BE2C (cell line): ENCODE data around the gene RPP14.
"Not testable (repeated sequence)": the region's sequence is repeated elsewhere in the genome, so short reads cannot be mapped to it uniquely, and the experiment has no call there.

Source experiments
- DNase-seq: peaks from one replicate; pipeline ENCODE4 v3.0.0-alpha.2; 2020
- H3K27me3 ChIP-seq: fragments of 250-450 bp; sonication (Bioruptor Pico); 2 replicates; pipeline ENCODE4 v1.5.1; 2020; ENCODE audit warnings: mild to moderate bottlenecking
- H3K36me3 ChIP-seq: fragments of 250-450 bp; sonication (Bioruptor Pico); 2 replicates; pipeline ENCODE4 v1.5.1; 2020; ENCODE audit warnings: mild to moderate bottlenecking
- H3K4me1 ChIP-seq: fragments of 250-450 bp; sonication (Bioruptor Pico); 2 replicates; pipeline ENCODE4 v1.5.1; 2020
- H3K4me3 ChIP-seq: 2 replicates; pipeline ENCODE4 v1.5.1; 2011; ENCODE audit warnings: low read depth, low read length
- H3K9me3 ChIP-seq: fragments of 250-450 bp; sonication (Bioruptor Pico); 2 replicates; pipeline ENCODE4 v1.5.1; 2020
- TF ChIP-seq, protein P1 (sequence below): IDR thresholded peaks from 2 replicates; pipeline ENCODE4 v1.5.1; 2012; ENCODE audit warnings: mild to moderate bottlenecking, low read depth, low read length

Gene RPP14

DNA sequence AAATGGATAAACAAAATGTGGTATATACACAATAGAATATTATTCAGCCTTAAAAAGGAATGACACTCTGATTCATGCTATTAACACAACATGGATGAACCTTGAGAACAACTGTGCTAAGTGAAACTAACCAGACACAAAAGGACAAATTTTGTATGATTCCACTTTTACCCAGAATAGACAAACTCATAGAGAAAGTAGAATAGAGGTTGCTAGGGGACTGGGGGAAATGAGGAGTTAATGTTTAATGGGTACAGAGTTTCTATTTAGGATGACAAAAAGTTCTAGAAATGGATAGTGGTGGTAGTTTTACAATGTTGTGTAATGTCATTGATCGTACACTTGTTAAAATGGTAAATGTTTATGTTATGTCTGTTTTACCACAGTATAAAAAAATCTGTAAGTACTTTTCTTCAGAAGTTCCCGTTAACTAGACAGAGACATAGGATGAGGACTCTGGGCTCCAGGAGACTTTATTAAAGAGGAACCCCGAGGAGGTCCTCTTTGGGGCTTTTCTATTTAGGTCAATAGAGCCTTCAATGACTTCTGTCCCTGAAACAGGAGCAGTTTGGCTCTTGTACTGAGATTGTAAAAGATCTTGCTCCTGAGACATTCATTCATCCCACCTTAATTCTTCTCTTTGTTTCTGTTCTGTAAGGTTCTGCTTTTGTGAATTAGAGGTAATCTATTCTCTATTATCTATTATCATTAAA, 43.9 kb upstream of the RPP14 start:
- no peaks in the 10 kb centered on the region for H3K36me3 ChIP-seq
- DNase-seq: no peak
- no peaks in the 10 kb centered on the region for H3K9me3 ChIP-seq
- H3K4me1 ChIP-seq: peaks cover 3% of the 10 kb centered on the region; the same call in 1 of the 2 replicates
- no peak overlapping the region for H3K4me3 ChIP-seq
- TF ChIP-seq, protein P1, sequence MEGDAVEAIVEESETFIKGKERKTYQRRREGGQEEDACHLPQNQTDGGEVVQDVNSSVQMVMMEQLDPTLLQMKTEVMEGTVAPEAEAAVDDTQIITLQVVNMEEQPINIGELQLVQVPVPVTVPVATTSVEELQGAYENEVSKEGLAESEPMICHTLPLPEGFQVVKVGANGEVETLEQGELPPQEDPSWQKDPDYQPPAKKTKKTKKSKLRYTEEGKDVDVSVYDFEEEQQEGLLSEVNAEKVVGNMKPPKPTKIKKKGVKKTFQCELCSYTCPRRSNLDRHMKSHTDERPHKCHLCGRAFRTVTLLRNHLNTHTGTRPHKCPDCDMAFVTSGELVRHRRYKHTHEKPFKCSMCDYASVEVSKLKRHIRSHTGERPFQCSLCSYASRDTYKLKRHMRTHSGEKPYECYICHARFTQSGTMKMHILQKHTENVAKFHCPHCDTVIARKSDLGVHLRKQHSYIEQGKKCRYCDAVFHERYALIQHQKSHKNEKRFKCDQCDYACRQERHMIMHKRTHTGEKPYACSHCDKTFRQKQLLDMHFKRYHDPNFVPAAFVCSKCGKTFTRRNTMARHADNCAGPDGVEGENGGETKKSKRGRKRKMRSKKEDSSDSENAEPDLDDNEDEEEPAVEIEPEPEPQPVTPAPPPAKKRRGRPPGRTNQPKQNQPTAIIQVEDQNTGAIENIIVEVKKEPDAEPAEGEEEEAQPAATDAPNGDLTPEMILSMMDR: no peak
- no peaks in the 10 kb centered on the region for H3K27me3 ChIP-seq

DNA sequence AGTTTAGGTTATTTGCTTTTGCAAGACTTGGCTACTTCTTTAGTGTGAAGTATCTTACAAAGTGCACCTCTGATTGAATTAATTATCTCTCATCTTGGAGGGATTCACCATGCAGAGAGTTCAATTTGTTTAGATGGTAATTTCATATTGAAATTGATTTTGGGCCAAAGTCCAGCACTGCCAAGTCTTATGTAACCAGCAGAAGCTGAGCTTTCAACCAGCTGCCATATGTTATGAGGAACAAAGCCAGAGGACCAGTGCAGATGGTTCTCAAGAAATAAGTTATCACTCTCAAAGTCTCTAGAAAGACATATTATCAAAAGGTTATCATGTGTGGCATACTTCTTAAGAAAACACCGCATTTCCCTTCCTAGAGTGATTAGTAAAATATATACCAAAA, 39.5 kb upstream of the RPP14 start:
- TF ChIP-seq, protein P1: no peak
- no peak for DNase-seq
- Histone ChIP-seq H3K4me3 (no peak overlapping the region), H3K9me3 (no peaks in the 10 kb centered on the region), H3K4me1 (peaks cover 3% of the 10 kb centered on the region; the same call in 1 of the 2 replicates), H3K36me3 (no peaks in the 10 kb centered on the region), H3K27me3 (no peaks in the 10 kb centered on the region)

DNA sequence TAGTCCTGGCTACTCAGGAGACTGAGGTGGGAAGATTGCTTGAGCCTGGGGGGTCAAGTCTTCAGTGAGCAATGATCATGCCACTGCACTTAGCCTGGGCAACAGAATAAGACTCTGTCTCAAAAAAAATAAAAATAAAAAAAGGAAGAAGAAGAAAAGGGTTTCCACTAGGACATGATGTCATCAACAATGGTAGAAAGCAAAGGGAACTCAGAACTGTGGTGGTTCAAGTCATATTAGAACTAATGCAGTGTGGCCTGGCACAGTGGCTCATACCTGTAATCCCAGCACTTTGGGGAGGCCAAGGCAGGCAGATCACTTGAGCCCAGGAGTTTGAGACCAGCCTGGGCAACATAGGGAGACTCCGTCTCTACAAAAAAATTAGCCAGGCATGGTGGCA, 38.5 kb upstream of the RPP14 start:
- not testable (repeated sequence) for H3K4me1 ChIP-seq, H3K27me3 ChIP-seq, H3K4me3 ChIP-seq, H3K9me3 ChIP-seq, DNase-seq, H3K36me3 ChIP-seq

DNA sequence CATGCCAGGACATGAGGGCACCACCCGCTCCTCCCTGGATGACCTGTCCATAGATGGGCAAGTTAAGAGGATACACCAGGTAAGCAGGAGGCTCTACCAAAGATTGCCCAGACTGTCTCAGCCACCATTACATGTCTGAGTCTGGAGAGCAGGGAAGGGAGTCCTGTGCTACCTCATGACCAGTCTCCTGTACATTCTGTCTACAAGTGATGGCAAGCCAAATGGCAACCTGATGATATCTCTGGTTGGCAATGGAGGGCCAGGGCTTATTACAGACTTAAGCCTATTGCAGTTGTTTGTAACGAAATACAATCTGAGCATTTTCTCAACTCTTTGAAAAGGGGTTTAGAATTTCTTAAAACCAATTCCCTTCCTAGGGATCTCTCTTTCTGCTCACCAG, 36.7 kb upstream of the RPP14 start:
- Histone ChIP-seq H3K4me1 (peaks cover 3% of the 10 kb centered on the region; the same call in 1 of the 2 replicates), H3K9me3 (no peaks in the 10 kb centered on the region), H3K36me3 (no peaks in the 10 kb centered on the region), H3K4me3 (no peak overlapping the region), H3K27me3 (no peaks in the 10 kb centered on the region)
- DNase-seq: no peak
- TF ChIP-seq, protein P1: no peak

DNA sequence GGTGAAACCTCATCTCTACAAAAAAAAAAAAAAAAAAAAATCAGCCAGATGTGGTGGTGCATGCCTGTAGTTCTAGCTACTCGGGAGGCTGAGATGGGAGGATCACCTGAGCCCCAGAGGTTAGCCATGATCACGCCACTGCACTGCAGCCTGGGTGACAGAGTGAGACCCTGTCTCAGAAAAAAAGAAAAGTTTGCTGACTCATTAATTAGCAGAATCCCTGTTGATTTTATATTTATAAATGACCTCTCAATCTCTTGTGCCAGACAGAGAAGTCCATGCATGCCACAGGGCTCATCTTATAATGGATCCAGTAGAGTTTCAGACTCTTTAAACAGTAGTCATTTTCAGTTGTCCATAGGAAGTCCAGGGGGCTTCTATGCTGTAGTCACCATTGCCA, 35.6 kb upstream of the RPP14 start:
- no peak overlapping the region for H3K4me3 ChIP-seq
- no peaks in the 10 kb centered on the region for H3K27me3 ChIP-seq
- no peaks in the 10 kb centered on the region for H3K9me3 ChIP-seq
- no peaks in the 10 kb centered on the region for H3K36me3 ChIP-seq
- DNase-seq: no peak
- TF ChIP-seq, protein P1: no peak
- H3K4me1 ChIP-seq: peaks cover 3% of the 10 kb centered on the region; the same call in 1 of the 2 replicates

DNA sequence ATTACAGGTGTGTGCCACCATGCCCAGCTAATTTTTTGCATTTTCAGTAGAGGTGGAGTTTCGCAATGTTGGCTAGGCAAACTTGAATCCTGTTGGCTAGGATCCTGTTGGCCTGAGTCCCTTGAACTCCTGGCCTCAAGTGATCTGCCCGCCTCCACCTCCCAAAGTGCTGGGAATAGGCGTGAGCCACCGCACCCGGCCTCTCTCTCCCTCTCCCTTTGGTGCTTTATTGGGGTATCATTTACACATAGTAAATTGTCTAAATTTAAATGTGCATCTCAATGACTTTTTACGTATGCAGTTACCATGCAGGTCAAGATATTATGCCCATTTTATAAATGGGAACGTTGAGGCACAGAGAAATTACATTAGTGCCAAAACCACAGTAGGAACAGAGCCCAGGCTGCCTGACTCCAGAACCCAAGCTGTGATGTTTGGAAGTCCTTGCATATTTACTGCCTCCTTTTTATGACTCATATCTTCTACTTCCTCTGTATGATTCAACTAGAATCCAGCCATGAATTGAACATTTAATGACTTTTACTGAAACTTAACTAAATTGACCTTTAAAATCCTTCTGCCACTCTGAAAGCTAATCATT, 34.0 kb upstream of the RPP14 start:
- no peaks in the 10 kb centered on the region; the same call in 1 of the 2 replicates for H3K4me1 ChIP-seq
- no peaks in the 10 kb centered on the region for H3K9me3 ChIP-seq
- DNase-seq: no peak
- TF ChIP-seq, protein P1: no peak
- H3K27me3 ChIP-seq: no peaks in the 10 kb centered on the region
- H3K4me3 ChIP-seq: no peak overlapping the region
- H3K36me3 ChIP-seq: no peaks in the 10 kb centered on the region
